NCI-H2107 treated with DMSO at 0.1 percent for 48 hours (cell line): ENCODE measurements around the gene DENND1A.

Experiments
- DNase-seq: peaks from one replicate; lab custom pipeline; 2025; ENCODE audit not compliant: unreplicated experiment; lab: John Stamatoyannopoulos, UW

Gene DENND1A

DNA sequence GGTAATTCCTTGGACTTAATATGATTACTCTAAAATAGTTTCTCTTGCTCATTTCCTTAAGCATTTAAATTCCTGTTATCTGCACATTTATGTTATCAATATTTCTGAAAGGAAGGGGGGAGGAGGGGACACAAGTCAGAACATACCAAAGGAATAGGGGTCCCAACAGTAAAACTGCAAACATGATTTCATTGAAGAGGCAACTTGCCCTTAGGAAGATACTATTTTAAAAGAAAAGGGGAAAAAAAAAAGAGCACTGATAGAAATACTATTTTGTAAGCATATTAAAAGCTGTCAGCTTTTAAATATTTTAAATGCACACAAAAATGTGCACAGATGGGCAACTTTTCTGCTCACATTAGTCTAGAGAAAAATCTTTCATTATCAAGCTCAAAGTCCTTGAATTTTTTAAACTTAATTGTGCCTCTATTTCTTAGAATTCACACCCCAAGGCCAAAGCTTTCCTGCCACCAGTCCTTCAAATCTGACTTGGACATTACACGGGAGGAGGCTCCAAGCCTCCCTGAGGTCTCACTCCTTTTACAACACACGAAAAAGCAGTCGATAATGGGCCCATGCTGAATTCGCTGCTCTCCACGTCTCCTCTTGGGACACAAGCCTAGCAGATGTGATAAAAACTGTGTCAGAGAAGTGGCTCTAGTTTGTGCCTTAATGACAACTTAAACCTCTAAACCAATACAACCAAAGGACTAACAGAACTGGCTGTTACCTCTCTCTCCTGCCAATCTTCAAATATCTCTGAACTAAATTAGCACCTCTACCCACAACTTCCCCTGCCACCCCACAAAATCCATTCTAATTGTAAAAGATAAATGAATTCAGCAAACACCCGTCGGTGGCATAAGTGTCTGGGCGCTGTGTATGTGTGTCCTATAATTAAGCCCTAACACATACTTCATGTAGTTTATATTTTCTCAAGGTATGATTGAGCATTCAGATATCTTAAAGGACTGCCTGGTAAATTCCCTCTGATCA lies 154.3 kb downstream of the DENND1A start:
- peak; percentile 2 for DNase-seq

- DNase-seq, result no peak
These were observed 156.1 kb downstream of the DENND1A start for GRCh38 chr9:123773783-123774182.

DNA sequence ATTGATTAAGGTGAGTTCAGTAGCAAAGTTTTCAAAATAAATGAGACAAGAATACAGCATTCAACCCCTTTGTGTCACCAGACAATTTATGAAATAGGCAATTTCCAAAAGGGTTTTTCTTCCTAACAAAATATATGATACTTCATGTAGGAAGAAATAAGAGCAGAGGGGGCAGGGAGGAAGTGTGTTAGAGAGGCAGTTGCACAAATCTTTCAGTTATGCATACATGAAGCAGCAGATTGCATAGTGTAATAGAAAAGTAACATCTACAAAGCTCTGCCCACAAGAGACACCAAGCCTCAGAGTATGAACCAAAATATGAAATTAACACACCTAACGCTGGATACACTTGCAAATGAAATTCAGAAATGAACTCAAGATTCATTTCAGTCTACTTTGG lies 157.0 kb downstream of the DENND1A start:
- DNase-seq, result no peak

- DNase-seq, result no peak
These were observed 157.6 kb downstream of the DENND1A start for GRCh38 chr9:123772374-123772773.

DNA sequence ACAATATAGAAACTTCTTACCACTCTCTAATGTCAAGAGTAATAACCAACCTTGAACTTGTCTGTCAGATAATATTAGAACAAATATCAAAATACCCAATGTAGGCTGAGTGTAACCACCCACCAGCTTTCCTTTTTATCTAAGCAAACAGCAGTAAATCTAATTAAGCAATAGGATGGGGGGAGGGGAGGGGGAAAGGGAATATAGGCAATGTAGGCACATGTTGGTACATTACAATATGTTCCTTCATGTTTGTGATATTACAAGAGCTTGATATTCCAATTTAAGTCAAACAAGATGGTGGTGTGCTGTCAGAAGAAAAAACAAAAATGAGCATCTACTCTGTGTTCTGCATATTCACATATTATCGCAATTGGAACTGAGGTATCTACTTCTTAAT lies 158.2 kb downstream of the DENND1A start:
- DNase-seq, result no peak

DNA sequence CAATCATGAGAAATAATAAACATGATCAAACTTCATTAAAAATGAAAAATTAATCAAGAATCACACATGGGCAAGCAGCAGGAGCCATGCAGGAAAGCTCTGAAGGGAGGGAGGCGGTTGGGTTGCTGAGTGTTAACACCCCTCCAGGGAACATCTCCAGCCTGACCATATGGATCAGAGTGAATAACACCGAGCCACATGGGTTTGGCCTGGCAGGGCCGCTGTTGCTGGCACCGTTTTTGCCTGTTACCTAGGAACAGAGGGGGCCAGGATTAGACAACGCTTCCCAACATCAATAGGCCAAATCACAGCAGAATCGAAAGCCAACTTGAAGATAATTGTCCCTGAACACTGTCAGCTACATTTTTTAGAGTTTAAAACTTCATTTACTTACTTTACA lies 160.2 kb downstream of the DENND1A start:
- no peak for DNase-seq

- no peak for DNase-seq
These were observed 165.9 kb downstream of the DENND1A start for GRCh38 chr9:123763910-123764588.

- no peak for DNase-seq
These were observed 167.9 kb downstream of the DENND1A start for GRCh38 chr9:123761905-123762605.

DNA sequence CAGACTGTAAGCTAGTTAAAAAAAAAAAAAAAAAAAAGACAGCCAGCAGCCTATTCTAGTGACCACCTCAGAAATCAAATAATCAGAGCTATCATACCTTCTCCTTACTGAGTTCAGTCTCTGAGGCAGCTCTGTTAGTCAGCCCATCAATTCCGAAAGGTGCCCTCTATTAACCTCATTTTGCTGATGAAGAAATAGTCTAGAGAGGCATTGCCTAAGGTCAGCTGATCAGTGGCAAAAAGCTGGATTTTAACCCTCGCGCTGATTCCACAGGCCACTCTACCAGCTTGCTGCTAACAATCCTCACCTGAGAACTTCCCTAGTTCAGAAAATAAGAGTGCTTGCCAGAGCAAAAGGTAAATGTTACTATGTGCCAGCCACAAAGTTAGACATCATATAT lies 172.0 kb downstream of the DENND1A start:
- DNase-seq, result no peak

DNA sequence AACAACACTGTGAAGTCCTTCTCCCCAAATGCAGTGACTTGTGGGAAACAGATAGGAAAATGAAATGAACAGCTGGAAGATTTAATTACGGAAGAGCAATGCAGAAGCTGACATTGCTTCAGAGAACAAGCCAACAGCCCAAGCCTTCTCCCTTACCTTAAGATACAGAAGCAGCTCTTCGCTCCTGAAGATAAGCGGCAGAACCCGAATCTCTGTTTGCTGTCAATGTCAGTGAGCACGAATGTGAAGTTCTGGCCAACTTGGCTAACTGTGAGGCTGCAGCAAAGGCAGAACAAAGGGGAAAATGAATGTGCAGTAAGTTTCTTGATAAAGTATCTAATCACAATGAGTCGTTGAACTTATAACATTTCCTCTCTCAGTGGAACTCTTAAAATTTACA lies 172.4 kb downstream of the DENND1A start:
- no peak for DNase-seq

GRCh38 chr9:123756484-123757106 lies 173.3 kb downstream of the DENND1A start:
- DNase-seq, result no peak

DNA sequence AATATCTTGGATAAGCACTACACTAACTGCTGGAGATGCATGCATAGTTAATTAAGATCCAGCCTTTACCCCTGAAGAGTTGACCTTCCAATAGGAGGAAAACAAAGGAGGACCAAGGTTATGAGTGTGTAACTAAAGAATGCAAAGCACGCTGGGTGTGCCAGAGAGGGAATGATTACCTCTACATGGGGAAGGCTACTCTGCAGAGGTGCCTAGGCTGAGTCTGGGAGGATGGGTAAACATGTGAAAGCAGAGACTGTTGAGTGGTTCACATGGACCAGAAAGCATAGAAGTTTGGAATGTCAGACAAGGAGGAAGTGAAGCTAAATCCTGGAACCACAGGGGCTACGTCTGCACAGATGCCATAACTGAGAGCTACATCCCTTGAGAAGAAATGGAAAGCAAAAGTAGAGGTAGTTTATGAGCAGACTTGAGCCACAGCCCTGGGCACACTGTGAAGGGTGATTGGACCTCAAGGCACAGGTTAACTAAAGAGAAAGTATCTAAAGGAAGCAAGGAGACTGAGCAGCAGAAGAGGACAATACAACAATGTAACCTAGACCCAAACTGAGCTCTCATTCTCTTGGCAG lies 176.2 kb downstream of the DENND1A start:
- no peak for DNase-seq

- DNase-seq, result no peak
These were observed 176.9 kb downstream of the DENND1A start for GRCh38 chr9:123753016-123753415.

- DNase-seq, result no peak
These were observed 180.2 kb downstream of the DENND1A start for GRCh38 chr9:123749580-123750202.

DNA sequence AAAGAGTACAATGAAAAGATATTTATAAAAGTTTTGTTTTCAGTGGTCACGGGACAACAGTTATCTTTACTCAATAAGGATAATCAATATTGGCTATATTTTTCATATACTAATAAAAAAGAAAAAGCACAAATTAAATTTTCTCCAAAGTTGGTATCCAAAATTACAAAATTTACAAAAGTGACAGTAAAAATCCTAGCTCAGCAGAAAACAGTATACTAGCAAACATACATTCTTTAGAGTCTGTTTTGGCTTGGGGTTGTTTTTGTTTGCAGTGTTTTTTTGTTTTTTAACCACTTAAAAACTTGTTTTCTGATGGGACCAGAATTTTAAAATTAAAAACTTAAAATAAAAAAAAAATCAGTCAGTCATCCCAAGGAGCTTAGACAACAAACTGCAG lies 183.2 kb downstream of the DENND1A start:
- DNase-seq, result no peak

GRCh38 chr9:123745933-123746332 lies 184.0 kb downstream of the DENND1A start:
- no peak for DNase-seq

GRCh38 chr9:123745451-123745850 lies 184.5 kb downstream of the DENND1A start:
- no peak for DNase-seq

- DNase-seq, result no peak
These were observed 186.2 kb downstream of the DENND1A start for GRCh38 chr9:123743737-123744136.

DNA sequence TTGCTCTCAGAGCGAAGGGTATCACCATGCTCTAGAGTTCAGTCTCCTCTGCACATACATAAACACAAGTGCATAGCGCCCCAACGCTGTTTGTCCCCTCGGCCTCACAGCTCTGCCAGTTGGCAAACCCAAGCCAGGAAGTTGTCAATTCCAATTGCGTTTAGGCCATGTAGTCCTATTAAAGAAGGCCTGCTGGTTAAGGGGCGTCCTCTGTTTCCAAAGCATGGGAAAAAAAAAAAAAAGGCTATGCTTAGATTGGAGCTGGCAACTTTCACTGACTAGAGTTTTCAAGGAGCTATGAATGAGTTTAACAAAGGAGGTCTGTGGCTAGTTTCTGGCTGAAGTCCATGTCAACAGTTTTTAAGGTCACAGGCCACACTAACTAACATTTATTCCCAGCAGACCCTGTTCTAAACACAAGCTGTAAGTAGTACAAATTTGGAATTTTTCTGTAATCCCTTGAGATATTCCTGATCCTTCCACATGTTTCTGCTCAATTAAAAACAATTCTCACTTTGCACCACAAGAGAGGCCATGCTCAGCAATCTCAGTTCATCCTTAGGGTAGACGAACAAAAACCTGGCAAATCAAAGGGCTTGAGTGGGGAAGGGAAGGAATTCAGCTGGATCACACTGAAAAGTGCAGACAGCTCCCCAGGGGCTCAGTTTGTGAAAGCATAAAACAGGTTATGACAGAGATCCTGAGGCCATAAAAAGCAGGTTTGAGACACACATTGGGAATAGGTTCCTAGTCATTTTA lies 187.7 kb downstream of the DENND1A start:
- no peak for DNase-seq

DNA sequence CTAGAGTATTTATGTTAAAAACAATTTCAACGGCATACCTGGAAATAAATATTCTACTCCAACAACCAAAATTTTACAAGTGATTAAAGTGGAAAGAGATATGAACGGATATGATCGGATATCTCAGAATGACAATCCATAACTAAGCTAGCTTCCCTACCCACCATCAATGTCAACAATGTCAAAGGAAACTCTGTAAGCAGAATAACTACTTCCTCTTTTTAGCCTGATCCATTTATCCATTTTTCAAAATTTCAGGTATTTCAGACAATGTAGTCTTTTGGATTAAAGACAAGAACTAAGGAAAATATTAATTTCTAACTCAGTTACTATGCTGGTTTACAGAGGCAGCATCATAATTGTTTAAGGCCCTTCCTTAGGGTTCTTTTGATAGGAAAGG lies 188.7 kb downstream of the DENND1A start:
- no peak for DNase-seq
